HG03520 (cell line): ENCODE measurements around the gene CGB7.

Experiments used
- ATAC-seq: cut with Tn5 transposase; IDR thresholded peaks from one replicate; pipeline ENCODE4 v1.9.1; 2021; ENCODE audit warnings: mild to moderate bottlenecking, moderate library complexity; ENCODE audit not compliant: unreplicated experiment

CGB7 gene

DNA sequence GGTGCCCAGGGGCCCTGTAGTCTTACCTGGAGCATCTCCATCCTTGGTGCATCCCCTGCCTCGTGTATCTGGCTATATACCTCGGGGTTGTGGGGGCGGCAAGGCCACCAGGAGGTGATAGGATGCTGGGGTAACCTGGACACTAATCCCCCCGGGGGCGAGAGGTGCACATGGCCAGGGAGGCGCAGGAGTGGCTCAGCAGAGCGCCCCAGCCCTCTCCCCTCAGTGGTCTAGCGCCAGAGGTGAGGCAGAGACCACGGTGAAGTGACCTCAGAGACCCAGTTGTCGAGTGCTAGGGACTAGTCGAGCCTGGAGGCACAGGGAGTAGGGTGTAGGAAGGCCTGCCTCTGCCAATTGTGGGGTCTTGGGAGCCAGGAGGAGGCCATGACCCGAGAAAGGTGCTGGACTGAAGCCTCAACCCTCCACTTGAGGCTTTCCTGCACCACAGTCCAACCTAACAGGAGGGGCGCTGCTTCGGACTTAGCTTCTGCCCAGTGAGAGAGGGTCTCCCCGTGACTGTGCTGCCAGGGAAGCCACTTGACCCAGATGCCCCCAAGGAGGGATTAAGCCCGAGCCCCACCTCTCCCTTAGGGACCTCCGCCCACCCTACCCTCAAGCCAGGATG, 40.4 kb downstream of the CGB7 start, which contains the start of gene LHB:
Gene LHB, minus strand, starts transcription at position 51 of the 625 bp plus-strand sequence. Its CDS starts 10 bp downstream, at position 41.
- no peak for ATAC-seq

DNA sequence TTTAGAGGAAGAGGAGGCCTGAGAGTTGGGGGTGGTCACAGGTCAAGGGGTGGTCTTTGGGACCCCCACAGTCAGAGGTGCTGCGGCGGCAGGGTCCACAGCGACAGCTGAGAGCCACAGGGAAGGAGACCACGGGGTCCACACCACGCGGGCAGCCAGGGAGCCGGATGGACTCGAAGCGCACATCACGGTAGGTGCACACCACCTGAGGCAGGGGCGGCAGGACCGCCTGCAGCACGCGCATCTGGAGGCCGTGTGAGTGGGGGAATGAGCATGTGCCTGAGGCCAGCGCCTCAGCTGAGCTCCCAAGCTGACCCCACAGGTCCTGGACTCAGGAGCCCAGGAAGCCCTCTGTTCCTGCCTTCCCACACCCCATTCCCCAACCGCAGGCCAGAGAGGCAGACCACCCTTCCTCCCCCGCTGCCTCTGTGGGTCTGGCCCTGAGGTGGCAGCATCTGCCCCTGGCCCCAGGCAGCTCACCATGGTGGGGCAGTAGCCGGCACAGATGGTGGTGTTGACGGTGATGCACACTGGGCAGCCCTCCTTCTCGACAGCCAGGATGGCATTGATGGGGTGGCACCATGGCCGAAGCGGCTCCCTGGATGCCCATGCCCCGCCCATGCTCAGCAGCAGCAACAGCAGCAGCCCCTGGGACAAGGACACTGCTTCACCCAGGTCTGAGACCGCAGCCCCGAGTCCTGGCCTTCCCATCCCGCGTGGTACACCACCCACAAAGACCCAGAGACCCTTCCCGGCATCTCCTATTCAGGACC, 41.3 kb downstream of the CGB7 start:
- ATAC-seq: no peak

DNA sequence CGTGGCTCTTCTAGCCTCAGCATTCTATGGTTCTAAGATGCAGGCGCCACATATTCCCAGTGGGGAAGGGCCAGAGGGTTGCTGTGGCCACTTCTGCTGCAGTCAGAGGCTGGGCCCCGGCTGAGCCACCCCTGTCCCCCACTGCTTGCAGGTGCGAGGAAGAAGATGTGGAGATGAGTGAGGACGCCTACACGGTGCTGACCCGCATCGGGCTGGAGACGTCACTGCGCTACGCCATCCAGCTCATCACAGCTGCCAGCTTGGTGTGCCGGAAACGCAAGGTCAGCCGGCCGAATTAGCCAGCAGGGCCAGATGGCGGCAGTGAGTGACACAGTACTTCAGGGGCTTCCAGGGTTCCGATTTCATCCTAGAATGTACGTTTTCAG, 42.7 kb downstream of the CGB7 start:
- no peak for ATAC-seq

DNA sequence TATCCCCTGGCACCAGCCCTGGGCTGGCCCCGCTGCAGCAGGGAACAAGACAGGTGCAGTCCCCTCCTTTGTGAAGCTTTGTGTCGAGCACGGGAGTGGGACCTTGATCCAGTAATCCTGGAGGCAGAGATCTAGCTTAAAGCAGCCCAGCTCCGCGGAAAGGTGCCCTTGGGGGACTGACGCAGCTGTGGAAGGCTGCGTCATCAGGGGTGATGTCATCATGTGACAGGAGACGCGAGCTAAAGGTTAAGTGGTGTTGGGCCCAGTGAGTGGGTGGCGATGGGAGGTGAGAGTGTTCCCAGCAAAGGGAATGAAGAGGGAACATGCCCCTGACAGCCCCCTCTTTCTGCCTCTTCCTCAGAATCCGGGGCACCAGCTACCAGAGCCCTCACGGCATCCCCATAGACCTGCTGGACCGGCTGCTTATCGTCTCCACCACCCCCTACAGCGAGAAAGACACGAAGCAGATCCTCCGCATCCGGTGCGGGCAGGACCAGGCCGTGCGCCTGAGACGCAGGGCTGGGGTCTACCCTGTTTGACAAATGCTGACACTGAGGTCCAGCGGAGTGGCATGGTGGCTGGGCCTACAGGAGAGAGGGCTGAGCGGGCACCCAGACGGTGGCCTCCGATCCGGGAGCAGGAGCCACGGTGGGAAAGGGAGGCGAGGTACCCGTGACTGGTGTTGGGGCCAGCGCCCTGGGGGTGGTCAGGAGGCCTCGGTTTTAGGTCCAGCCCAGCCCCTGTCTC, 43.3 kb downstream of the CGB7 start:
- no peak for ATAC-seq

DNA sequence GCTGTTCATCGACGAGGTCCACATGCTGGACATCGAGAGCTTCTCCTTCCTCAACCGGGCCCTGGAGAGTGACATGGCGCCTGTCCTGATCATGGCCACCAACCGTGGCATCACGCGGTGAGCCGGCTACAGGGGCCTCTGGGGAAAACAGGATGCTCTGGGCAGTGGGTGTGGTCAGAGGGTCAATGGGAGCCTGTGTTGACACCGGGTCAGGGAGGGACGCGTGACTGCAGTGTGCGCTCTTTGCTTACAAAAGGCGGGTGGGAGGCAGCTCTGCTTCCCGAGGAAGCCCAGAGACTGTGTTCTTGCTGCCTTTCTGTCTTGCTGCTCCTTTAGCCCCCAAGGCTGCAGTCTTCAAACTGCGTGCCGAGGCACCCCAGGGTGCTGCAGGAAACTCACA, 46.4 kb downstream of the CGB7 start:
- no peak for ATAC-seq

DNA sequence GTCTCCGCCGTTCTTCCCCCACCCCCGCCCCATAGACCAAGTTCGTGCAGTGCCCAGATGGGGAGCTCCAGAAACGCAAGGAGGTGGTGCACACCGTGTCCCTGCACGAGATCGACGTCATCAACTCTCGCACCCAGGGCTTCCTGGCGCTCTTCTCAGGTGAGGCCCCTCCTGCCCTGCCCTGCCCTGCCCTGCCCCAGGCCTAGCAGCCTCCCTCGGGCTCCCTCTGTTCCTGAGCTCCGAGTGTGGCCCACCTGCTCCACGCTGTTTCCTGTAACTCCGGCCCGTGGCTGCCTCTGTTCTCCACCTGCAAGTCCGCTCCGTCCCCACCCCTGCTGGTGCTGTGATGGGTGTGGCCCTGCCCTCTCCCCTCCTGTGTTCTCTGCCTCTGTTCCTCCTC, 47.1 kb downstream of the CGB7 start:
- ATAC-seq: no peak

DNA sequence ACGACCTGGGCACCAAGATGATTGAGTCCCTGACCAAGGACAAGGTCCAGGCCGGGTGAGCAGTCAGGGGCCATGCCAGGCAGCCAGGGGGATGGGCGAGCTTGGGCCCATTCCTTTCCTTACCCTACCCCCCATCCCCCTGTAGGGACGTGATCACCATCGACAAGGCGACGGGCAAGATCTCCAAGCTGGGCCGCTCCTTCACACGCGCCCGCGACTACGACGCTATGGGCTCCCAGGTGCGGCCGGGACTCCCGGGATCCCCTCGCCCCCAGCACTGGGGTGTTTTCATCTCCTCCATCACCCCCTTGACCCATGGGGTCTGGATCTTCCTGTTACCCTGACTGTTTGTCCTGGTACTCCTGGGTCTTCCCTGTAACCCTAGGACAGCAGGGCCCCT, 47.7 kb downstream of the CGB7 start:
- no peak for ATAC-seq

DNA sequence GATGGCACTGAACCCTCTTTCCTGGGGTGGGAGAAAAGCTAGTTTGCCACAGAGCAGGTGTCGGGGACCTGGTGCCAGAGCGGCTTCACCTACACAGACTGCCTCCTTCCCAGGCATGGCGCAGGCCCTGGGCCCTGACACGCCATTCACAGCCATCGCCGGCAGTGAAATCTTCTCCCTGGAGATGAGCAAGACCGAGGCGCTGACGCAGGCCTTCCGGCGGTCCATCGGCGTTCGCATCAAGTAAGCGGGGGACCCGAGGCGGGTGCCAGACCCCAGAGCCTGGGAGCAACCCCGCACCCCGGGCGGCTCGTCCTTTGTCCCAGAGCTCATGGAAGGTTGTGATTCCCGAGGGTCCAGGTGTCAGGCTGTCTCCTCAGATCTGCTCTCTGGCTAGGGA, 50.6 kb downstream of the CGB7 start:
- ATAC-seq: no peak

DNA sequence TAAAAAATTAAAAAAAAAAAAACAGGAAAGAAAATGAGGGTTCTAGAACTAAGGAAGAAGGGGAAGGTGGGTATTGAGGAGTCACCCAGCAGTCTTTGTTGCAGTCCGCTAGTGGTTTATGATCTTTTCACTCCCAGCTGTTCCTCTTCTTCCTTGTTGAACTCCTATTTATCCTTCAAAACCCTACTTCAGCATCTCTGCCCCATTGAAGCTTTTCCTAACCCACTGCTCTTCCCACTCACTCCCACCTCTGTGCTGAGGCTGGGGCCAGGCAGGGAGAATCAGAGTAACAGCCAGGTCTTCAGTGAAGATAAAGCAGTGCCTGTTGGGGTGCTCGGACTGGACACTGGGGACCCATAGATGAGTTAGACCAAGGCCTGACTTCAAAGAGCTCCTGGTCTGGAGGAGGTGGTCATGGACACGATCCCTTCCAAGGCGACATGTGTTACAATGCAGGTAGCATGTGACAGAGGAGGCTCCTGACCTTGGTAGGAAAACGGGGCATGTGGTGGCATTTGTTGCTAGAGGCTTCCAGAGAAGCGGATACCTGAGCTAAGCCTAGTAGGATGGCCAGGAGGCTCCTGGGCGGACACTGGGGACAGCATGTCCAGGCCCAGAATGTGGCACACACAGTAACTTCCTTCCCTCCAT, 52.5 kb downstream of the CGB7 start:
- ATAC-seq: no peak
